ENCODE measurements around the gene MFSD6.
"Not testable (repeated sequence)": the region's sequence is repeated elsewhere in the genome, so short reads cannot be mapped to it uniquely, and the experiment has no call there.

The MFSD6 gene

DNA sequence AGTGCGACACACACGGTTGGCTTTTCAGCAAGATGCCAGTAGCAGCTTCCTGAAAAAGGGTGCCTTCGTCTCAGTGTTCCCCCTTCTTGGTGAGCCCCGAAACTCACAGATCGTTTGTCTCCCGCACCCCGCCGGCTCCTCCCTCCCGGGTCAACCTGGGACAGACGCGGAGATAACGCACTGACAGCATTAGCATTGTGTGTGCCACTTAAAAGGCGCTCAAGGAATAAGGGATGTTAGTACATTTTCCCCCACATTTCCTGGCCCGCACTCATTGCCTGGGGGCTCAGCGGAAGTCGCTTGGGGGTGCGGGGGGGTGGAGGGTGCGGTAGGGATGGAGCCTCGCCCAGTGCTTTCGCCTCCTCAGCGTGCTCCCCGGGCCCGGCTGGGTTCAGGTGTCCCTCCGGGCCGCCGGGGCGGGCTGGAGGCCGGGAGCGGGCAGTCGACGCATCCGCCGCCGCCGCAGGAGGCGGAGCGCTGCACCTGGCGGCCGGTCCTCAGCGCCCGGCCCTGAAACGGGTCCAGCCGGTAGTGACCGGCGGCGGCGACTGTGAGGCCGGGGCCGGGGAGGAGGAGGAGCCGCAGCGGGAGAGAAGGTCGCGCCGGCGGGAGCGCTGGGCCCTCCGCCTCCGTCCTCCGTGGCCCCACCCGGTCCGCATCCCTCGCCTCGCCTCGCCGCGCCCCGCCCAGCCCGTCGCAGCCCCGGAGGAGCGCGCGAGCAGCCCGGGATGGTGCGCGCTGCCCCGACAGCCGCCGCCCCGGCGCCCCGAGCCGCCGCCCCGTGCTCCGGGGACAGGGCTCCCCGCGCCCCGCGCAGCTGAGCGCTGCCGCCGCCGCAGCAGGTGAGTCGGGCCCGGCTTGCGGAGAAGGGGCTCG, at the start of gene MFSD6:
TSS of gene MFSD6 (plus strand) at position 694 of the 876 bp plus-strand sequence. CDS start 27,675 bp downstream, outside the sequence.
- DNase-seq (ENCODE audit: extremely low read depth in 1 of 2, low read depth in 1 of 2) = peak; percentile 32 to 48

DNA sequence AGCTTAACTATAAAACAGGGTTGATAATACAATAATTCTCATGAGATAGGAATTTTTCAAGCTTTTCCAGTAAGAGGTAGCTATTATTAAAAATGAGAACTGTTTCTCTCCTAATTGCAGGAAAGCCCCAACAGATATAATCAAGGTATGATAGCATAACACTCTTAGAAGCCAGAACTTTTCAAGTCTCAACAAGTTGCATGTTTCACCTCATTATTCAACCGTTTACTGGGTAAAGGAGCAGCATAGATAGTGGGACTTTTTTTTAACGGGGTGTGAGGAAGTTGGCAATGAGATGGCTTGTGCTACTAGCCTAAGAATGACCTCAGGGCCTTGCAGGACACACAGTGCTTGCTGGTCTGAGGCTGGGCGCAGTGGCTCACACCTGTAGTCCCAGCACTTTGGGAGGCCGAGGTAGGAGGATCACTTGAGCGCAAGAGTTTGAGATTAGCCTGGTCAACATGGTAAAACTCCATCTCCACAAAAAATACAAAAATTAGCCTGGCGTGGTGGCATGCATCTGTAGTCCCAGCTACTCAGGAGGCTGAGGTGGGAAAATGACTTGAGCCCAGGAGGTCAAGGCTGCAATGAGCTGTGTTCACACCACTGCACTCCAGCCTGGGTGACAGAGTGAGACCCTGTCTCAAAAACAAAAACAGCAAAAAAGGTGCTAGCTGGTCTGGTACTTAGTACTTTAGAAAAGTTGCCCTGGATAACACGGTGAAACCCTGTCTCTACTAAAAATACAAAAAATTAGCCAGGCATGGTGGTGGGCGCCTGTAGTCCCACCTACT, 49.3 kb upstream of the MFSD6 start:
- DNase-seq (ENCODE audit: extremely low read depth in 1 of 2, low read depth in 1 of 2) = not testable (repeated sequence)

DNA sequence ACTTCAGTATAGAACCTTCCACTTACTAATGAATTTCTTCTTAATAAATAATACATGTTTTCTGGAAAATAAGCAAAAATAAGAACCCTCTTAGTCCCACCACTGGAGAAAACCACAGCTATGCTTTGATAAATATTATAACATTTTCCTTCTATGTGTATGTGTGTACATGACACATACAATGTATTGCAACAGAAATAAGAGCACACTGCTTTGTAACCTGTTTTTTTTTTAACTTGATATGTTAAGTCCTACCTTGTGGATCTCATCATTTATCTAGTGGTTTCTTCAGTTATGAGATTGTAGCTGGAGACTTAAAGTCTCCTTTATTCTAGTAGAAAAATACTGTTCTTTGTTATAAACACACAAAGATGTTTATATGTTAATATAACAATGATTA, 47.6 kb upstream of the MFSD6 start:
- DNase-seq (ENCODE audit: extremely low read depth in 1 of 2, low read depth in 1 of 2) = no peak

DNA sequence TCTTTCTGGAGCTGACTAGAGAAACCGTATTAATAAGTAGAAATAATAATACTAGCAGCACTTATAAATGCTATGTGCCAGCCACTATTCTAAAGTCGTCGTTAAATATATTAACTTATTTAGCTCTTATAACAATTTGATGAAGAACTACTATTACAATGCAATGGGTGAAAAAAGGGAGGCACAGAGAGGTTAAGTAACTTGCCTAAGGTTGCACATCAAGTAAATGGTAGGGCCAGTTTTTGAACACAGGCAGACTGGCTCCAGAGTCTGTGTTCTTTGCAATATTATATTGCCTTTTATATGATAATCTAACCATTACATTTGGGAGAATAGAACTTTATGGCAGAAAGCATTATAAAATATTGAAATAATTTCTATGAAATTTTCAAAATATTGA, 47.2 kb upstream of the MFSD6 start:
- no peak for DNase-seq (ENCODE audit: extremely low read depth in 1 of 2, low read depth in 1 of 2)

DNA sequence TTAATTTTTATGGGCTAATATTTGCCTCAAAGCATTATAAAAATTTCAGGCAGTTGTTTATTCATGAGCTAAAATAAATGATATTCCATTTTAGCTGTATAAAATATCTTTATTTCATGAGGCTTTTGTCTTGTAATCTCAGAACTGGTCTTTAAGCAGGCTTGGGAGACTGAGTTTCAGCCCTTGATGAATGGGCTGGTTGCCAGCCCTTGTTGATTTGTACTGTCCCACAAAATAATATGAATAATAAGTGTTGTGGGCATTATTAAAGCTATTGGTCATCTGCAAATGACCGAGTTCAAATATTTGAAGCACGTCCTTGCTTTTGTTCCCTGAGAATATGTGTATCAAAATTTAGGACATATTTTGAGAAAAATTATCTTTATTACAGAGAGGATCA, 46.6 kb upstream of the MFSD6 start:
- DNase-seq (ENCODE audit: extremely low read depth in 1 of 2, low read depth in 1 of 2) = no peak

DNA sequence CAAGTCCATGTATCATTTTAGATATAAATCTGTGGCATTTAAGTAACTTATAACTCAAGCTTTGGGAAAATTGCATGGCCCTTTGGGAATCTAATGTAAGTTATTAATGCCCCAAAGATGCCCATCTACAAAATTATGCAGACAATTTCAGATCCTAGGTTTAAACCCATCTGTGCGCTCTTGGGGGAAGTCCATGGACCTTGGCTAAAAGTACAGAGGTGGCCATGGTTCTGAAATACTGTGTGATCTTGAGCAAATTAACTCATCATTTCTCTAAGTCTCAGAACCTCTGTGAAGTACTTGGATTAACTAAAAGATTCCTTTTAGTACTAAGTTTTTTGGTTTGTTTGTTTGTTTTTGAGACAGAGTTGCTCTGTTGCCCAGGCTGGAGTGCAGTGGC, 45.3 kb upstream of the MFSD6 start:
- DNase-seq (ENCODE audit: extremely low read depth in 1 of 2, low read depth in 1 of 2) = no peak

DNA sequence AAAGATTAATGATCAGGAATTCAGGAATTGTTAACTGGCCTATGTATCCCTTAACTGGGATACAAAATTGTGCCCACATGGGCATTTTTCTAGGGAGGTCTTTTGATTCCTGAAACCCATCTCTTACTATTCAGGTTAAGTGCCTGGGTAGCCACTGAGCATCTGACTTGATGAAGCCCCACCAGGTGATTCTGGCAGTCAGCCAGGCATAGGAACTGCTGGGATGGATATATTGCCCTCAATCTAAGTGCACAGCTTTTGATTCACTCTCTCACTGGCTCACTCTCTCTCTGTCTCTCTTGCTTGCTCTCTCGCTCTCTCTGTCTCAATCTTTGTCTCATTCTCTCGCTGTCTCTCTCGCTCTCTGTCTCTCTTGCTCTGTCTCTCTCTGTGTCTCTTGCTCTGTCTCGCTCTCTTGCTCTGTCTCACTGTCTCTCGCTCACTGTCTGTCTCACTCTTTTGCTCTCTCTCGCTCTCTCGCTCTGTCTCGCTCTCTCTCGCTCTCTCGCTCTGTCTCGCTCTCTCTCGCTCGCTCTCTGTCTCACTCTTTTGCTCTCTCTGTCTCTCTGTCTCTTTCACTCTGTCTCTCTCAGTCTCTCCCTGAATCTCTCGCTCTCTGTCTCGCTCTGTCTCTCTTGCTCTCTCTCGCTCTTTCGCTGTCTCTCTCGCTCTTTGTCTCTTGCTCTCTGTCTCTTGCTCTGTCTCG, 42.5 kb upstream of the MFSD6 start:
- DNase-seq (ENCODE audit: extremely low read depth in 1 of 2, low read depth in 1 of 2) = no peak

DNA sequence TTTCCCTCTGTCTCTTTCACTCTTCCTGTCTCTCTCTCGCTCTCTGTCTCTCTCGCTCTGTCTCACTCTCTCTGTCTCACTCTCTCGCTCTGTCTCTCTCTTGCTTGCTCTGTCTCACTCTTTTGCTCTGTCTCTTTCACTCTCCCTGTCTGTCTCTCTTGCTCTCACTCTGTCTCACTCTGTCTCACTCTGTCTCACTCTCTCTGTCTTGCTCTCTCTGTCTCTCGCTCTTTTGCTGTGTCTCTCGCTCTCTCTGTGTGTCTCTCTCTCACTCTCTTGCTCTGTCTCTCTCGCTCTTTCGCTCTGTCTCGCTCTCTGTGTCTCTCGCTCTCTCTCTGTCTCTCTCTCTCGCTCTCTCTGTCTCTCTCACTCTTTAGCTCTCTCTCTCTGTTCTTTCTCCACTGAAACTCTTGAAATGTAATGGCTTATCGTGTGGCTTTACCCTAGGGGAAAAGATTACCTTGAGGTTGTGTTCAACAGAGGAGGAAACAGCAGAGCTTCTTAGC, 41.9 kb upstream of the MFSD6 start:
- DNase-seq (ENCODE audit: extremely low read depth in 1 of 2, low read depth in 1 of 2) = no peak

DNA sequence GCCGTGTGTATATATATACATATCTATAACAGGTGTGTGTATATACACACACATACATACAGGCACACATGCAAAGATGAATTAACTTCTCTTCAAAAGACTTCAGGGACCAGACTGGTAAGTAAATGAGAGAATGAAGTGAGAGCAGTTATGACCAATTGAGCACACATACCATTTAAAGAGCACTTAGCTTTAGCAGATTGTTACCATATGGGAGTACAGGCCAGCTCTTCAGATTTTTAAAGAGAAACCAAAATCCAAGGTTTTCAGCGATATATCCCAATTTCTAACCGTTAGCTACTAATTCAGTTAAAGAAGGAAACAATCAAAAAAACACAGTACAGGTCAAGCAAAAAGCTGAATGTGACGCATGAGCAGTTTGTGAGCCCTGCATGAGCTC, 41.1 kb upstream of the MFSD6 start:
- no peak for DNase-seq (ENCODE audit: extremely low read depth in 1 of 2, low read depth in 1 of 2)

DNA sequence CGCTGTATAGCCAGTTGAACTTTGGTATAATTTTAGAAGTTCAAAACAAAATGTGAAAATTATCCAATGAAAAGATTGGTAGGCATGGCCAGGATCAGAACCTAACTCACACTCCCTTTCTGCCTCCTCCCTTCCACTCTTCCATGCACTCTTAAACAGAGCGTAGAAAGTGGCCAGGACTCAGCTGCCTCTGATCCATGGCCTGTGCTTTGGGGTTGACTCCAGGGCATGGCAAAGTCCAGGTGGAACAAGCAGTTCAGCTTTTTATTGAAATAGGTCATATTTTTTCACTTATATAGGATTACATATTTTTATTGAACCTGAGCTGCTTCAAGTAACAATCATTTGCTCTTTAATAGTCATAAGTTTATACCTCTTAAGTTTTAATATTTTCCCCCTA, 38.5 kb upstream of the MFSD6 start:
- no peak for DNase-seq (ENCODE audit: extremely low read depth in 1 of 2, low read depth in 1 of 2)

DNA sequence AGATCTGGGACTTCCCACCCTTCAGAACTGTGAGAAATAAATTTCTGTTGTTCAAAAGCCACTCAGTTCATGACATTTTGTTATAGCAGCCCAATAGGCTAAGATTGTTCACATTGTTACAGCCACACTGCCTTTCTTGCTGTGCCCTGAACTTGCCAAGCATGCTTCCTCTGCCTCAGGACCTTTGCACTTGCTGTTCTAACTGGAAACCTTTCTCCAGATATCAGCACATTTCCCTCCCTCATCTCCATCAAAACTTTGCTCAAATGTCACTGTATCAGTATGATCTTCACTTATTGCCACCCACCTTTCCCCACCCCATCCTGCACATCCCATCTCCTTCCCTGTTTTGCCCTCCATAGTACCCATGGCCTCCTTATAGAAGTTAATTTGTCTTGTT, 32.1 kb upstream of the MFSD6 start:
- DNase-seq (ENCODE audit: extremely low read depth in 1 of 2, low read depth in 1 of 2) = no peak

DNA sequence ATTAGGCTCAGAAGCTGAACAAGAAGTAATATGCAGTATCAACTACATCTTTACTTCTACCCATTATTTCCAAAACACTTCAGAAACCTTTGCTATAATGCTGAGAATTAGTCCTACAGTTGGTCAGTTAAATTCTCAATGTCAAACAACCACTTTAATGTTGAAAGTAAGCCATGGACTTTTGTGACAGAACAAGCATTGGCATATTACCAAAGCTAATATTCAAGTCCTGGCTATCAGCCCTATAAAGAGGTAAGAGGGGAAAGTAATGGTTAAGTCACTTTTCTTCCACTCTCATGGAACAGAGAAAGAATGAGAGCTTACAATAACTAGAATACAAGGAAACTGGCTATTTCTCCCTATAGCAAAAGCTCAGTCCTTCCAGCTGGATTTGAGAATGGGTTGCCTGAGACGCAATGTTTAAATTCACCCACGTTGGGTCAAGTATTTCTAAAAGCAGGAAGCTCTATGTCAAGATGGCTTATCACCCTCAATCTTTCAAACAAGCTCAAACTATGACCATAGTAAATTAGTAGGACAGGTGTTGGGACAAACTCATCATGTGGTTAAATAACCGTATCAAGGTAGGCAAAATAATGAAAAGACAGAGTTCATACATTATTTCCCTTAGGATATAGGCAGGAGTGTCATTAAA, 31.4 kb upstream of the MFSD6 start:
- DNase-seq (ENCODE audit: extremely low read depth in 1 of 2, low read depth in 1 of 2) = no peak

DNA sequence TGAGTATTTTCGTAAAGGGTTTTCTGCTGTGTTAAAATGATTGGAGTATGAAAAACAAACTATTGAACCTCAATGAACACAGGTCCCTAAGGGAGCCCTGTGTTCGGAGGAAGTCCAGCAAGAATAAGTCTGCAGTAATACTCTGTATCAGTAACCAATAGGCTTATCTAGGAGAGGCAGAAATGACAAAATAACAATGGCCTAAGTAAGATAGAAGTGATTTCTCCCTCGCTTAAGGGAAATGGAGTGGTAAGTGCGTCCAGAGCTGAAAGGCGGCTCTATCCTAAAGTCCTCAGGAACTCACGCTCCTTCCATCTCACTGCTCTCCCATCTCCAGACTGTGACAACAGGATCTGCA, 29.3 kb upstream of the MFSD6 start:
- no peak for DNase-seq (ENCODE audit: extremely low read depth in 1 of 2, low read depth in 1 of 2)

DNA sequence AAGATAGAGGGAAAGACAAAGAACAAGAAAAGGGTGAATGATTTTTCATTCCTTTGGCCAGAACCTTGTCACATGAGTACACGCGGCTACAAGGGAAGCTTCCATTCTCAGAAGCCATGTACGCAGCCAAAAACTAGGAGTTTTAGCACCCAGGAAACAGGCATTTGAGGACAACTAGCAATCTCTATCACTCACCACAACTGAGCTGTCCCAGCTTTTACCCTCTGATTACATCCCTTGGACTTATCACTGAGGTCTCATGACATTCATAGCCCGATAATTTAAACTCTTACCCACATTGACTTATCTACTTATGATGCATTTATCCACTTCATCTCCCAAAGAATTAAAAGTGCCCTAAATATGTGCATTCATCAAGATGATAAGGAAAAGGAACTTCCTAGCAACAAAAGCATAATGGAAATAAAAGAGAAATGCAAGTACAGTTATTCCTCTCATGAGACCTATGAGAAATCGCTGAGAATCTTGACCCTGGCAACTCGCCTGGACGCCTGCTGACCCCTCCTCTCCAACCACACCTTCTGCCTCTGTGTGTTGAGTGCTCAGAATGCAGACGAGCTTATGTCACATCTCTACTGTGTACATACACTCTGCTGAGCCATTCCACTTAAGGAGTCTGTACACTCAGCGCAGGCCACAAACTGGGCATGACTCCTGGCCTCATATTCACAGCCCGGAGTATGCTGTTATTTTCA, 28.7 kb upstream of the MFSD6 start:
- DNase-seq (ENCODE audit: extremely low read depth in 1 of 2, low read depth in 1 of 2) = no peak

DNA sequence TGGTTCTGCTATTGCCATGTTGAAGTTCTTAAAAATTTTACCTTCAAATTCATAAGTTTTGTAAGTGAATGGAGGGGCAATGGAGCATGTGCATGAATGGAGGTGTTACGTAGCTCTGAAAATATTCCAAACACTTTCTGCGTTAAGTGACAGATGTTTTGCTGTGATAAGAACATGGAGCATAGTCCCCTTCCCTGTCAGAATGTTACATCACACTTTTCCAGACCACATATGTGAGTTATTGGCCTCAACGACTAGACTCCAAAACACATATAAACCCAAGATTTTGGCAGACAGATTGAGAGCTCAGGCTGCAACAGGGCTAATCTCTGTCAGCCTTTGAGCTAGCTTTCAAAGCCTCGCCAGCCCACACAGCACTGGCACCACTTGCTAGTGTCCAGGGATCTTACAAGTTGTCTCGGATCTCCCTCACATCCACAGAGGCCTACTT, 27.2 kb upstream of the MFSD6 start:
- DNase-seq (ENCODE audit: extremely low read depth in 1 of 2, low read depth in 1 of 2) = no peak

DNA sequence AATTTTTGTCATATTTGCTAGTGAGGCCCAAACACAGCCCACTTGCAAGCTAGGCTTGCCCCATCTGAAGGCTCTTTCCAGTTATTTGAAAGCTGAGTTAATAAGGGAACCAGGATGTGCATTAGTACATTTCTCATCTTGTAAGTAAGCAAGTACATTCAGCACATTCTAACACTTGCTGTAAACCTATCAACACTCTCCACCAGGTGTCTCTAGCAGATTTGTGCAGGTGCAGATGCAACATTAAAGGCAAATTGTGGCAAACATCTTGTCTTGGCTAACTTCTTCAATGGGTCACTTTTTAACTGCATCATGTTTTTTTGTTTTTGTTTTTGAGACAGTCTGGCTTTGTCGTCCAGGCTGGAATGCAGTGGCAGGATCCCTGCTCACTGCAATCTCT, 25.3 kb upstream of the MFSD6 start:
- DNase-seq (ENCODE audit: extremely low read depth in 1 of 2, low read depth in 1 of 2) = no peak

DNA sequence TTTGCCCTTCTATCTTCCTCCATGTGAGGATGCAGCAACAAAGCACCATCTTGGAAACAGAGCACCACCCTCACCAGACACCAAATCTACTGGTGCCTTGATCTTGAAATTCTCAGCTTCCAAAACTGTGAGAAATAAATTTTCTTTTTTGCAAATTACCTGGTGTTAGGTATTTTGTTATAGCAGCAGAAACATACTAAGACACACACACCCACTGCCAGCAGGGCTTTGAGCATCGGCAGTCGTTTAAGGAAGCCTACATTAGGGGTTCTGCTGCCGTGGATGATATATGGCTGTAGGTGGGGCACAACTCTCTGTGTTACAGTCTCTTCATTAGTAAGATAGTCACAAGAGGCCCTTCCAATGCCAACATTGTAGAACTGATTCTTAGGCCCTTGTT, 20.7 kb upstream of the MFSD6 start:
- no peak for DNase-seq (ENCODE audit: extremely low read depth in 1 of 2, low read depth in 1 of 2)

DNA sequence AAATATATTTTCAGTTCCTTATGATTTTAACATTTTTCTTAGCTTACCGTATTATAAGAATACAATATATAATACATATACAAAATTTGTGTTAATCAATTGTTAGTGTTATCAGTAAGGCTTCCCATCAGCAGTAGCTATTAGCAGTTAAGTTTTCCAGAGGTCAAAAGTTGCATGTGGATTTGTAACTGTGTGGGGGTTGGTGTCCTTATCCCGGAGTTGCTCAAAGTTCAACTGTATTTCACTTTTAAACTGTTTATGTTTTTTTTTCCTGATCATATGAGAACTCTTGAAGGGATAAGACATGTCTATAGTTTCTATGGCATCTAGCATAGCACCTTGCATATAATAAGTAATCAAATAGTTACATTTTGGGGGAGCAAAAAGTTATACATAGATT, 11.9 kb upstream of the MFSD6 start:
- DNase-seq (ENCODE audit: extremely low read depth in 1 of 2, low read depth in 1 of 2) = no peak

DNA sequence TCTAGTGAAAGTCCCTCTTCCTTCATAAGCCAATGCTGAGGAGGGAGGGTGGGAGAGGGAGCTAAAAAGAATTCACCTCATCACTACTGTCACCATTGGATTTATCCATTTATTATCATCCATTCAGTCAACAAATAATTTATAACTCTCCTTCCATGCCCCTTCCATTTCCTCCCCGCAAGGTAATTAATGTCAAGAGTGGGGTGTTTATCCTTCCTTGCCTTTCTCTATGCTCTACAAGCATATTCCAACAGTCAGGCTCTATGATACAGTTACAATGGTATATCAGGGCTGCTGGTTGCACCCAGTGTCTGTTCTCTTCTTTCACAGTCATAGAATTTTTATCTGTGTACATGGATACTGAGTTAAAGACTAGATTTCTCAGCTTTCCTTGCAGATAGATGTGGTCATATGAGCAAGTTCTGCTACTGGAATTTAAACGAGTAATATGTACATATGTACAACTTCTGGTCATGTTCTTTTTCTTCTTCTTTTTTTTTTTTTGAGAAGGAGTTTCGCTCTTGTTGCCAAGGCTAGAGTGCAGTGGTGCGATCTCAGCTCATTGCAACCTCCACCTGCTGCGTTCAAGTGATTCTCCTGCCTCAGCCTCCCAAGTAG, 5.1 kb upstream of the MFSD6 start:
- DNase-seq (ENCODE audit: extremely low read depth in 1 of 2, low read depth in 1 of 2) = no peak

DNA sequence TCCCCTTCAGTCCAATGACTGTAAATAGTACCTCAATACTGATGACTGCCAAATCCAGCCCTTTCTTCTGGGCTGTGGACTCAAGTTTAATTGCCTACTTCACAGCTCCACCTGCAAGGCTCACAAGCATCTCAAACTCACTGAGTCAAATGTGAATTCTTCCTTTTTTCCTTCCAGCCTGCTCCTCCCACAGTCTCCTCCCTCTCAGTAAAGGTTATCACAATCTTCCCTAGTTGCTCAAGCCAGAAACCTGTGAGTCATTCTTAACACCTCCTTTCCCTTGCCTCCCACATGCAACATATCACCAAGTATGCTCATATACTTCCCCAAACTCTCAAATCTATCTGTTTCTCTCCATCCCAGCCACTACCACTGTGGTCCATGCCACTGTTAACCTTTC, 3.7 kb upstream of the MFSD6 start:
- DNase-seq (ENCODE audit: extremely low read depth in 1 of 2, low read depth in 1 of 2) = no peak
